Right ventricle myocardium inferior (tissue), 1 donor: ENCODE data around the gene PTPRN2. TPM values are rescaled to one million over a fixed set of nuclear protein-coding genes. Genes with fewer than 3 reads are reported as not detected.

Experiments
- ATAC-seq: fragments of 200-7000 bp; cut with Tn5 transposase; one replicate; pipeline ENCODE4 v1.9.1; 2020; ENCODE audit warnings: mild to moderate bottlenecking, moderate library complexity
- DNase-seq: peaks from one replicate; pipeline ENCODE4 v3.0.0; 2021; ENCODE audit errors: missing footprints
- intact Hi-C: fragments of 100-400 bp; cut with DNase I; formaldehyde crosslinking; loops from one replicate; pipeline ENCODE4 v1.11.0; 2022
- total RNA-seq: library from RNA; stranded (reverse); fragmentation: NEBNext Ultra II Directional; extraction: Animal tissue kit (Norgen Biotek cat#: 25700); gene quantifications from one replicate; pipeline ENCODE4 v1.2.1, GENCODE V29; 2021
- donor health status: DM: no; HTN: yes; CAD: no; lungs with severe emphysema.

PTPRN2 gene
- total RNA-seq, 1 donor from 2014 or later: 1.6 TPM

DNA sequence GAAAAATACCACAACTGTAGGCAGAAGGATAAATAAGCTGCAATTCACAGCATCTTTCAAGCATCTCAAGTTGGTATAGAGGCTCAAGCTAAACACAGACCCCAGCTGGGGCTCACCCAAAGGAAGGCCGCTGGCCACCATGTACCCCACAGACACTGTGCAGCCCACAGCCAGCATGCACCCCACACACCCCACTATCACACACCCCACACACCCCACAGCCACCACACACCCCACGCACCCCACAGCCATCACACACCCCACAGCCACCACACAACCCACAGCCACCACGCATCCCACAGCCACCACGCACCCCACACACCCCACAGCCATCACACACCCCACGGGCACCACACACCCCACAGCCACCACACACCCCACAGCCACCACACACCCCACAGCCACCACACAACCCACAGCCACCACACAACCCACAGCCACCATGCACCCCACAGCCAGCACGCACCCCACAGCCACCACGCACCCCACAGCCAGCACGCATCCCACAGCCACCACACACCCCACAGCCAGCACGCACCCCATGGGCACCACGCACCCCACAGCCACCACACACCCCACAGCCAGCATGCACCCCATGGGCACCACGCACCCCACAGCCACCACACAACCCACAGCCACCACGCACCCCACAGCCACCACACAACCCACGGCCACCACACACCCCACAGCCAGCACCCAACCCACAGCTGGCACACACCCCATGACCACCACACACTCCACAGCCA lies 1036.1 kb downstream of the PTPRN2 start:
- no peak for ATAC-seq
- intact Hi-C loops: no loop called here
- no peak for DNase-seq

DNA sequence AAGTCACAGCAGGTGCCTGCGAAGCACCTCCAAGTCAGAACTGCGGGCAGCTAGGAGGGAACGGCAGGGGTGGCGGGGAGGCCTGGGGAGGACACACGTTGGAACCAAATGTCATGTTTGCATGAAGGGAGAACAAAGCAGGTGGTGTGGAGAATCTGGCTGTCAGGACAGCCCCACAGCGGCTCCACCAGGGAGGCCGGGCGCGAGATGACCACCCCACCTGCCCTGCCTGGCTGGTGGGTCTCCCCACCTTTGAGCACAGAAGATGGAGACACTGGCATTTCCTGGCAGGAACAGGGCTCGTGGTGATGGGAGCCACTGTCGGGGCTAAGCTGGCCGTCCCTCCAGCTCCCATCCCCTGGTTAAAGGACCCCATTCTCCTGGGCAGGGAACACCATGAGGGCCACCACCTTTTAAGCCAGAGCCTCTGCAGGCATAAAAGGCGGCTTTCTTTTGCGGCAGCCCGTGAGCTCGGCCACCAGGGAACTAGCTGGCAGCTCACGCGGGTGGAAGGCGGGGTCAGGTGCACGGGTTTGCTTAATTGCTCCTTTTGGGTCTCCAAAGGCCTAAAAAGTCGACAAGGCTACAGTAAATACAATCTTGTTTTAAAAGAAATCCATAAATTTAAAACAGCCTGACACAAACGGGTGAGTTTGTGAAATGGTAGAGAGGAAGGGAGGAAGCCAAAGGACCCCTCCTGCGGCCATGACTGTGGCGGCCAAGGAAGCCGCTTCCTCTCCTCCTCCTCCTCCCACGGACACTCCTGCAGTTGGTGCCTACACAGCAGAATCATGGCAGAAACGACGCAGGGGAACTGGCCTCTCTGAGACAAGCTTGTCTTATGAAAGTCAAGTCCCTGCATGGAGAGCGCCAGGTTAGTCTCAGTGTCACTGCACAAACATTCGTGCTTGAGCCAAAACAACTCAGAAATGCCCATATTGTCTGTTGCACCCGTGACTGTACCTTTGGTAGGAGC lies 1037.0 kb downstream of the PTPRN2 start:
- ATAC-seq (no peak), DNase-seq (peak; percentile 64)
- intact Hi-C loops: no loop called here

GRCh38 chr7:157549612-157550299 lies 1037.9 kb downstream of the PTPRN2 start:
- intact Hi-C loops: no loop called here

GRCh38 chr7:157548691-157549303 lies 1038.8 kb downstream of the PTPRN2 start:
- ATAC-seq: no peak
- intact Hi-C loops: no loop called here
- DNase-seq: no peak

More at GRCh38 chr7:157549612-157550299, 1037.9 kb downstream of the PTPRN2 start:
- no peak for ATAC-seq
- DNase-seq: no peak

- DNase-seq: no peak
- intact Hi-C loops: no loop called here
- ATAC-seq: no peak
Observed at GRCh38 chr7:157547611-157548010, 1040.0 kb downstream of the PTPRN2 start.

DNA sequence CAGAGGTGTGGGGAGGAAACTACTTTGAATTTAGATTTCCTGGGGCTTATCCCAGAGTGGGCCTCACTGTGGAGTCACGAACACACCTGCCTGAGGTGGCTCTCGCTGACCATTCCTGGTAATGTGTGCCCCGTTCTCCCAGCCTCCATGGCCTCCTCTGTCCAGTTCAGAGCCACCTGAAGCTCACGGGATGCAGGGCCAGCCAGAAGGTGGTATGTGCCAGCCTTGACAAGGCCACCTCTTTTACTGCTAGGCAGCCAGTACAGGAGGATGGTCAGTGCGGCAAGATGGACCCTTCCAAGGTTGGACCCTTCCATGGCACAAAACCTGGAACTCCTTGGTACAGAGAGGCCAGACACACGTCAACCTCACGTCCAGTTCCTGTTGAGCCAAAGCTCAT lies 1040.5 kb downstream of the PTPRN2 start:
- intact Hi-C loops: no loop called here
- ATAC-seq: no peak
- DNase-seq: no peak

DNA sequence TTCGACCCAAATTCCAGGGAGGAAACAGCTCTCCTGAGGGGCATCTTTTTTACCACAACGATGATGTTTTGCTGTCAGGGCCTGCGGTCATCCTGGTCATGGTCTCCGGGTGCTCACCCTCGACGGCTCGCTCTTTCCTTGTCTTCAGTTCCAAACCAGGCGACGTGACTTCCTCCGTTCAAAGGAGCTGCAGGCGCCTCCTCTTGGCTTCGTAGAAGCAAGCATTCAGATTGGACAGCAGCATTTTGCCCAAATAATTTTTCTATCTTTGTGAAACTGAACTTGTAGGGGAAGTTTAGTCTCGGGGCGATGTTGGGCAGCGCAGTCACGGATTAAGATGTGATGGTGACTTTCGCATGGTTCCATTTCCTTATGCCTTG lies 1042.0 kb downstream of the PTPRN2 start:
- DNase-seq (no peak), ATAC-seq (no peak)
- intact Hi-C loops: no loop called here

- DNase-seq (no peak), ATAC-seq (no peak)
- intact Hi-C loops: no loop called here
Observed at GRCh38 chr7:157544980-157545680, 1042.5 kb downstream of the PTPRN2 start.

GRCh38 chr7:157544226-157544625 lies 1043.4 kb downstream of the PTPRN2 start:
- intact Hi-C loops: no loop called here
- ATAC-seq: no peak
- DNase-seq: no peak

GRCh38 chr7:157543791-157544190 lies 1043.8 kb downstream of the PTPRN2 start:
- no peak for DNase-seq
- ATAC-seq: no peak

DNA sequence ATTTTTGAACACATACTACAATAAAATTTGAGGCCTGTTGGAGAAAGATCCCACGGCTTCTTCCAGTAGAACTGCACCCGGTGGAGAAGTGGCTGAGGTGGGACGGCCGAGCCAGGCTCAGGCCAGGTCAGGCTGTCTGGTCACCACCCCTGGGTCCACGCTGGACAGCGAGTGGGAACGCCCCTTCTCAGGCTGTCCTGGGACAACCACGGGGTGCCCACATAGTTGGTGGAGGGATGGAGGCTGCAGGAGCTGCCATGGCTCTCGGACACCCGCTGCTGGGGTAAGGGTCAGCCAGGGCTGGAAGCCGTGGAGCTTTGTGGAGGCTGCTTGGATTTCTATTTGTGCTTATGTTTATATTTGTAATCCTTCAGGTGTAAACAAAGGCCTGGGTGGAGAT lies 1044.3 kb downstream of the PTPRN2 start:
- ATAC-seq: no peak
- no peak for DNase-seq
- intact Hi-C loops: no loop called here

More at GRCh38 chr7:157543791-157544190, 1043.8 kb downstream of the PTPRN2 start:
- intact Hi-C loops: no loop called here

- ATAC-seq (no peak), DNase-seq (no peak)
- intact Hi-C loops: no loop called here
Observed at GRCh38 chr7:157542068-157543021, 1045.3 kb downstream of the PTPRN2 start.

DNA sequence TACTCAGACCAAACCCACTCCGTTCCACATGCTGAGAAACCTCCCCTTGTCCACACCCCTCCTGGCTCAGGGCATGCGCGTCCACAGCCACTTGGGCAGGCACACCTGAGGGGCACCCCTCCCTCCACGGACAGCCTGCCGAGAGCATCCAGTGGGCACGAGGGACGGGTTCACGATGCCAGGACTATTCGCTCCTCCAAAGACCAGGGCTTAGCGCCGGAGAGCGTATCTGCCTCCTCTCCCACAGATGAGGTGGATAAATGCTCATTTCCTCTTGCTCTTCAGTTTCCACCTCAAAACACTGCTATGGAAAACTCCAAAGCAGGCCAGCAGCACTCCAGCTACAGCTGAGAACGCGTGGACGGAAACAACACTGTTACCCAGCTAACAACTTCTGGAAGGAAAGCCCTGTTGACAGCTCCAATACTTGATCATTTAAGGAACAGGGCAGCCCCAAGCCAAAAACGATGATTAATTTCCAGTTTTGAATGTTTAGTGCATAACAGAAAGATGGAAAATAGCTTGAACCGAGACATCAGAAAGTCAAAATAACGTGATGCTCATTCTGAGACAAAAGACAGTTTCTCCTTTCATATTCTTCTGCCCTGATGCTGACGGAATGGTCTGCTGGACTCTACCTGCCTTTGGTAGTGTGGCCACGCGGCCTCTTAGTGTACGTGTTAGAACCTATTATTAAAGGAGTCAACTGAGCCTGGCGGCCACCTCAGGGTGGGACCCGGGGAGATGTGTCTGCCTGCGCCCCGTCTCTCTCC lies 1046.1 kb downstream of the PTPRN2 start:
- intact Hi-C loops: no loop called here
- DNase-seq: no peak
- ATAC-seq: no peak

- intact Hi-C loops: no loop called here
- DNase-seq (no peak), ATAC-seq (no peak)
Observed at GRCh38 chr7:157540606-157541294, 1046.9 kb downstream of the PTPRN2 start.

DNA sequence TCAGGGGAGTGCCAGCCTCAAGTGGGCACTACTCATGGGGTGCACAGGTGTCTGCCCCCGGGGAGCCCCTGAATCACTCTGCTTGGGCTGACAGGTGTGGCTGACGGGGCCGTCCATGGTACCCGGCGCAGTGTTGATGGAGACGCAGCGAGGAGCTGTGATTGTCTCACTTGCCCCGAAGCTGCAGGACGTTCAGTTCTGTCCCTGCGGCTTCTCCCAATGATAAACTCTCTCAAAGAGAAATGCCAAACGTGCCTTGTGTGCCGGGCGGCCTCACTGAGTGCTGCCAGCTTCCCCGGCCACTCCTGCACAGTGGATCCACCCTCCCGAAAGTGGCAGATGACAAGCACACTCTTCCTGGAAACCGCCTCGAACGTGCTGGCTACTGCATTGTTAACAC lies 1047.6 kb downstream of the PTPRN2 start:
- ATAC-seq (no peak), DNase-seq (peak; percentile 62)
- intact Hi-C loops: no loop called here

DNA sequence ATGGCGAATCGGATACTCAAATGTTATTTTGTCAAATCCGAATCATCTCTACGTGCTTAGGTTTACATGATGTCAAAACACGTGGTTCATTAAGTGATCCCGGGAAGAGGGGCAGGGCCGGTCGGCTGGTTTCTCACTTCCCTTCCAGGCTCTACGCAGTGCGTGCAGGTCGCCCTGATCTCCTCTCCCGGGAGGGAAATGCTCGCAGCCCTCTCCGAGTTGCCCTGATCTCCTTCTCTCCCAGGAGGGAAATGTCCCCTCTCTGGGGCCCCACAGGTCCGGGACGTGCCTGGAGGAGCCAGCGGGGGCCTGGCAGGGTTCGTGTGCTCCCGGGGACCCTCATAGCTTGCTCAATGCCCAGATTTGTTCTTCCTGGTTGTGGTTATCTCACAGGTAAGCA lies 1048.1 kb downstream of the PTPRN2 start:
- ATAC-seq (no peak), DNase-seq (no peak)
- intact Hi-C loops: no loop called here
